ENCODE data around the gene METRN.

DNA sequence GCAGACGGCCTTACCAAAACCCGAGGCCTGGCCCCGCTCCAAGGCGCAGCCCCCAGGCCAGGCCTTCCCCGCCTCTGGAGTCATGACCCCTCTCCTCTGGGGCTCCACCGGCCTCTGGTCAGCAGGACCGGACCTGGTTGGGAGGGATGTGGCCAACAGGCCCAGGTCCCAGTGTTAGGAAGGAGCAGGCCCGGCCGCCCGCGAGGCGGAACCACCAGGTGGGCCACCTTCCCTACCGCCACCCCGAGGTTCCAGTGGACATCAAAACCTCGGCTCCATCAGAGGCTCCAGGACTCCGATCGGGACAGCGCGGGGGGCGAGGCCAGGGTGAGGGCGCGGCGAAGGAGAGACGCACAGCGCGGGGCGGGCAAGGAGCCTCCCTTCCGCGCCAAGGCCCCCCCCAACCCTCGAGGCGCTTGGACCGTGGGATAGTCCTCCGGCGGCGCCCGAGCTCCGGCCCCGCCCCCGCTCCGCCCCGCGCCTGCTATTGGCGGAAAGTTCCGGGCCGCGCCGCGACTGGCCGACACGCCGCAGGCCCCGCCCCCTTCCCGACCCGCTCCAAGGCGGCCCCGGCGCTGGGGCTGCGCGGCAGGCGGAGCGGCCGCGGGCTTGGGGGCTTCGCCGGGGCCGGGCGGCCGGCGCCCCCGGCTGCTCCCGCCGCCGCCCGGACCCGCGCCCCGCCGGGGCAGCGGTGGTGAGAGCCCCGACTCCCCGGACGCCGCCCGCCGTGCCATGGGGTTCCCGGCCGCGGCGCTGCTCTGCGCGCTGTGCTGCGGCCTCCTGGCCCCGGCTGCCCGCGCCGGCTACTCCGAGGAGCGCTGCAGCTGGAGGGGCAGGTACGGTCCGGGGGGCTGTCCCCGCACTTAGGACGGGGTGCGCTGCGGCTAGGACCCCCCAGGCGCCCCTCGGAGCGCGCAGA lies at the start of gene METRN:
- TF ChIP-seq, protein P1, sequence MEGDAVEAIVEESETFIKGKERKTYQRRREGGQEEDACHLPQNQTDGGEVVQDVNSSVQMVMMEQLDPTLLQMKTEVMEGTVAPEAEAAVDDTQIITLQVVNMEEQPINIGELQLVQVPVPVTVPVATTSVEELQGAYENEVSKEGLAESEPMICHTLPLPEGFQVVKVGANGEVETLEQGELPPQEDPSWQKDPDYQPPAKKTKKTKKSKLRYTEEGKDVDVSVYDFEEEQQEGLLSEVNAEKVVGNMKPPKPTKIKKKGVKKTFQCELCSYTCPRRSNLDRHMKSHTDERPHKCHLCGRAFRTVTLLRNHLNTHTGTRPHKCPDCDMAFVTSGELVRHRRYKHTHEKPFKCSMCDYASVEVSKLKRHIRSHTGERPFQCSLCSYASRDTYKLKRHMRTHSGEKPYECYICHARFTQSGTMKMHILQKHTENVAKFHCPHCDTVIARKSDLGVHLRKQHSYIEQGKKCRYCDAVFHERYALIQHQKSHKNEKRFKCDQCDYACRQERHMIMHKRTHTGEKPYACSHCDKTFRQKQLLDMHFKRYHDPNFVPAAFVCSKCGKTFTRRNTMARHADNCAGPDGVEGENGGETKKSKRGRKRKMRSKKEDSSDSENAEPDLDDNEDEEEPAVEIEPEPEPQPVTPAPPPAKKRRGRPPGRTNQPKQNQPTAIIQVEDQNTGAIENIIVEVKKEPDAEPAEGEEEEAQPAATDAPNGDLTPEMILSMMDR (IDR thresholded peaks at IDR 0.05; ENCODE audit: low read depth, low read length): no peak
- no peak for TF ChIP-seq EZH2phosphoT487 (IDR thresholded peaks at IDR 0.05; ENCODE audit: low read depth)
